GM10847 (cell line): ENCODE results near the gene ZNF662.

Experiments
- POLR2A ChIP-seq: IDR thresholded peaks from 2 replicates; pipeline ENCODE4 v1.6.1; 2011; ENCODE audit not compliant: insufficient read length; ENCODE audit errors: extremely low read depth

ZNF662 gene

GRCh38 chr3:42906070-42906847 lies at the start of gene ZNF662:
Gene ZNF662 (plus strand): TSS chr3:42906142. CDS start chr3:42908115, 1,973 bp downstream.
- TF ChIP-seq POLR2A = no peak

GRCh38 chr3:42856544-42856943 lies 49.4 kb upstream of the ZNF662 start:
- TF ChIP-seq POLR2A = no peak

- no peak for TF ChIP-seq POLR2A
These were observed 41.5 kb upstream of the ZNF662 start for GRCh38 chr3:42864321-42864950.

GRCh38 chr3:42865256-42865655 lies 40.7 kb upstream of the ZNF662 start:
- no peak for TF ChIP-seq POLR2A

GRCh38 chr3:42867138-42867537 lies 38.8 kb upstream of the ZNF662 start:
- no peak for TF ChIP-seq POLR2A

GRCh38 chr3:42868841-42869240 lies 37.1 kb upstream of the ZNF662 start:
- no peak for TF ChIP-seq POLR2A

- TF ChIP-seq POLR2A = no peak
These were observed 34.2 kb upstream of the ZNF662 start for GRCh38 chr3:42871592-42872196.

- no peak for TF ChIP-seq POLR2A
These were observed 33.2 kb upstream of the ZNF662 start for GRCh38 chr3:42872718-42873117.

DNA sequence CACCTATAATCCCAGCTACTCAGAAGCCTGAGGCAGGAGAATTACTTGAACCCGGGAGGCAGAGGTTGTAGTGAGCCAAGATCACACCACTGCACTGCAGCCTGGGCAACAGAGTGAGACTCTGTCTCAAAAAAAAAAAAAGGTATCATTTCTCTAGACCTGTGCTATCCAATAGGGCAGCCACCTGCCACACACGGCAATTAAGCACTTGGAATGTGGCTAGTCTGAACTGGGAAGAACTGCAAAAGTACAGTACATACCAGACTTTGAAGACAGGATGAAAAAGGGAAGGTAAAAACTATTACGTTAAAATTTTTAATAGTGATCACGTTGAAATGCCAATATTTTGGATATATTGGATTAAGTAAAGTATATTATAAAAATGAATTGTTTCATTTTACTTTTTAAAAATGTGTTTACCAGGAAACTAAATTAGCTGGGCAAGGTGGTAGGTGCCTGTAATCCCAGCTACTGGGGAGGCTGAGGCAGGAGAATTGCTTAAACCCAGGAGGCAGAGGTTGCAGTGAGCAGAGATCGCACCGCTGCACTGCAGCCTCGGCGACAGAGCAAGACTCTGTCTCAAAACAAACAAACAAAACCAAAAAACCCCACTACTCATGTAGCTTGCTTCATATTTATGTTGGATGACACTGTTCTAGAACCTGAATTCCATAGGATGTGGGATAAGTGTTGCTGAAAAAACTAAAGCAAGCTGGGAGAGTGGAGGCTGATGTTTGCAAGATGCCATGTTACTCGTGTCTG lies 32.5 kb upstream of the ZNF662 start:
- no peak for TF ChIP-seq POLR2A

DNA sequence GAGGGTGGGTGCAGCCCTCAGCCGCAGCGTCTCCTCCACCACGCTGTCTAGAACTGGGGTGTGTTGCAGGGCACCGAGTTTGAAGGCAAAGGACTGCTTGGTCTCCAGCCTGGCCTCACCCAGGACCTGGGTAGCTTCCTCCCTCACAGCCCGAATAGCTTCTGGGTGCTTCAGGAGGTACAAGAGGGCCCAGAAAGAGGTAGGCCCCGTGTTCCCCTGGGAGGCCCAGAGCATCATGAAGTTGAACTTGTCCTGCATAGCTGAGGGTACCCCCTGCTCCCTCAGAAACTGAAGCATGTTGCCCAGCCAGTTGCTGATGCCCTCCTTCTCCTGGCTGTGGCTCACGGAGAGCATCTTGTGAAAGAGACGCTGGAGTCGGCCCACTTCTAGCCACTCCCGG lies 31.2 kb upstream of the ZNF662 start:
- TF ChIP-seq POLR2A = no peak

GRCh38 chr3:42875325-42876151 lies 30.4 kb upstream of the ZNF662 start, which contains the start of gene CYP8B1:
Gene CYP8B1 (minus strand): TSS chr3:42875879. CDS start chr3:42875816, 63 bp downstream.
- no peak for TF ChIP-seq POLR2A

DNA sequence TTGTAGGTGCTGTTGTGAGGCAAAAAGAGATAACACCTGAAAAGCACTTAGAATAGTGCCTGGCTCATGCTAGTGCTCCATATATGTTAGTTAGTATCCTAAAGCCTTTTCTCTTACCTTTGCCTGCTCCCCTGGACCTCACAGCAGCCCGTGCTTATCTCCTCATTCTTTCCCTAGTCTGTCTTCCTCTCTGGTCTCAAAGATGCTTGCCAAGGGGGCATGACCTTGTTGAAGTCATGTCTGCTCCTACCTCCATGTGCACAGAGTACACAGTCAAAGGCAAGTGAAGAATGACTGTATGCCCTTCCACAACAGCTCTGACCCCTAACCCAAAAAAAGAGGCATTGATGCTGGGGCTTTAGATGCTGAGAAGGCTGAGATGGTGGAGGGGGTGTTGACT lies 29.5 kb upstream of the ZNF662 start:
- no peak for TF ChIP-seq POLR2A

DNA sequence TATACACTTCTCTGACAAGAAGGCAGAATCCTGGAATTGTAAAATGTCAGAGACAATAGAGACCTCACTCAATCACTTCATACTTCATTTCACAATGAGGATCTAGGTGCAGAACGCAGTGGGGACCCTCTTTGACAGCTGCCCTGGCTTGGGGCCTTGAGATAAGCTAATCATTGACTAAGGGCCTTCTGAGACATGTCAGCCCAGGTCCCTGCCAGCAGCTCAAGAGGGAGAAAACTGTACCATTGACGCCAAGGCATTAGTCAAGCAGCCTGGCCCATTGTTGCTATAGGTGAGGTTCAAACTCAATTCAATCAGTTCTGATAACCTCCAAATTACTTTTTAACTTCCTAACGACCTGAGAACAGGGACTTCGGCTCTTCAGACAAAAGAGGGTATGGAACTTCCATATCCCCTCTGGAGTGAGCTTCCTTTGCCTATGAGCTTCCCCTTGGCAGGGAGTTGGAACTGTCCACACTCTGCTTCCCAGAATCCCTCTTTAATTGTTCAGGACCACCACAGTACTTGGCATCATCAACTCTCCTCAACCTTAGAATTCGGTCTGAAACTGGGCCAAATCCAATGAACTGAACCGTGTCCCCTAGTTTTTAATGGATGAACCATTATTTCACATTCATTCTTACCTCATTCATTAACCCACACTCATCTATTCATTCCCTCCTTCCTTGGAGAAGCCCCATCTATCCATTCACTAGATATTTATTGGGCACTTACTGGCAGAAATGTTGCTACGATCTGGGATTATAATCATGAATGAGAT lies 28.8 kb upstream of the ZNF662 start:
- TF ChIP-seq POLR2A = no peak

GRCh38 chr3:42877881-42878280 lies 28.1 kb upstream of the ZNF662 start:
- no peak for TF ChIP-seq POLR2A

DNA sequence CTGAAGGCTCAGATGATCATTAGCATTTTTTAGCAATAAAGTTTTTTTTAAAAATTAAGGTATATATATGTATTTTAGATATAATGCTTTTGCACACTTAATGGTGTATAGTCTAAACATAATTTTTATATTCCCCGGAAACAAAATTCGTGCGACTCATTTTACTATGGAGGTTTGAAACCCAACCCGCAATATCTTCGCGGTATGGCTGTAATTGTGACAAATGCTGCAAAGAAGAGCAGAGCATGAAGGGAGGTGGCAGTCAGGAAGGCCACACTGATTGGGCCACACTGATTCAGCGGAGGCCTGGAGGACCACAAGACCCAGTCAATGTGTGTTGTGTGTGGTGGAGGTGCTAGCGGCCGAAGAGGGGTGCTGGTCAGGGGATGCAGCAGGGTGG lies 25.8 kb upstream of the ZNF662 start:
- TF ChIP-seq POLR2A = no peak
